Colonic mucosa (tissue), 4 donors: ENCODE measurements around the gene HACE1. TPM values are rescaled to one million over a fixed set of nuclear protein-coding genes. Genes with fewer than 3 reads are reported as not detected.
"Not testable (repeated sequence)": the region's sequence is repeated elsewhere in the genome, so short reads cannot be mapped to it uniquely, and the experiment has no call there.

Experiments
- DNase-seq: peaks from one replicate; pipeline ENCODE4 v3.0.0-alpha.2; 2020
- H3K27ac ChIP-seq: fragments of 200-600 bp; one replicate; pipeline ENCODE4 v1.8.0; 2021
- H3K27me3 ChIP-seq: fragments of 200-600 bp; one replicate; pipeline ENCODE4 v1.8.0; 2021
- H3K36me3 ChIP-seq: fragments of 200-600 bp; one replicate; pipeline ENCODE4 v1.8.0; 2021
- H3K4me1 ChIP-seq: fragments of 200-600 bp; one replicate; pipeline ENCODE4 v1.8.0; 2021; ENCODE audit warnings: mild to moderate bottlenecking
- H3K4me3 ChIP-seq: fragments of 200-600 bp; one replicate; pipeline ENCODE4 v1.8.0; 2021
- H3K9ac ChIP-seq, 2 donors: one replicate each; pipeline ENCODE4 v1.7.0; 2013; ENCODE audit warnings: control low read depth in 2 of 2, low read depth in 2 of 2, low read length in 2 of 2
- H3K9me3 ChIP-seq: fragments of 200-600 bp; one replicate; pipeline ENCODE4 v1.8.0; 2021
- CTCF ChIP-seq: fragments of 200-600 bp; IDR thresholded peaks from one replicate; pipeline ENCODE4 v1.8.0; 2022; ENCODE audit warnings: antibody characterized with exemption, mild to moderate bottlenecking
- intact Hi-C: fragments of 100-400 bp; cut with DNase I; formaldehyde crosslinking; loops from one replicate; pipeline ENCODE4 v1.14.1; 2022
- total RNA-seq, 2 donors: library from RNA; stranded (reverse); fragmentation: NEBNext Ultra II Directional in 1 of 2; extraction: Animal tissue kit (Norgen Biotek cat#: 25700) in 1 of 2; gene quantifications; one replicate each; pipeline ENCODE4 v1.2.1, GENCODE V29; 2021
- donor health status: healthy.
- donor health status: DM: no; HTN: no; CAD: no.
- donor health status: DM: no; HTN: no; CAD: no.

Gene HACE1
- total RNA-seq, 2 donors from 2014 or later, result 6.9 TPM

- no peak overlapping the region for H3K9ac ChIP-seq
- no peaks in the 10 kb centered on the region for H3K36me3 ChIP-seq
- H3K4me3 ChIP-seq, result no peak overlapping the region
- no peaks in the 10 kb centered on the region for H3K27me3 ChIP-seq
- H3K4me1 ChIP-seq, result no peaks in the 10 kb centered on the region
- no peaks in the 10 kb centered on the region for H3K9me3 ChIP-seq
- no peak for DNase-seq
- H3K27ac ChIP-seq, result no peak overlapping the region
- intact Hi-C loops, result no loop called here
- TF ChIP-seq CTCF, result no peak
These were observed 43.6 kb downstream of the HACE1 start for GRCh38 chr6:104816125-104816524.

GRCh38 chr6:104814743-104815142 is 45.0 kb downstream of the HACE1 start:
- no peaks in the 10 kb centered on the region for H3K4me1 ChIP-seq
- no peak overlapping the region for H3K27ac ChIP-seq
- H3K4me3 ChIP-seq, result no peak overlapping the region
- H3K9me3 ChIP-seq, result no peaks in the 10 kb centered on the region
- no peaks in the 10 kb centered on the region for H3K27me3 ChIP-seq
- H3K9ac ChIP-seq, result no peak overlapping the region
- DNase-seq, result no peak
- no peaks in the 10 kb centered on the region for H3K36me3 ChIP-seq
- intact Hi-C loops, result no loop called here
- TF ChIP-seq CTCF, result no peak

- no peak overlapping the region for H3K9ac ChIP-seq
- H3K4me1 ChIP-seq, result no peaks in the 10 kb centered on the region
- H3K9me3 ChIP-seq, result no peaks in the 10 kb centered on the region
- H3K36me3 ChIP-seq, result no peaks in the 10 kb centered on the region
- no peak for TF ChIP-seq CTCF
- H3K27ac ChIP-seq, result no peak overlapping the region
- H3K4me3 ChIP-seq, result no peak overlapping the region
- intact Hi-C loops, result no loop called here
- H3K27me3 ChIP-seq, result no peaks in the 10 kb centered on the region
- DNase-seq, result no peak
These were observed 46.2 kb downstream of the HACE1 start for GRCh38 chr6:104813552-104813951.

GRCh38 chr6:104809116-104809515 is 50.6 kb downstream of the HACE1 start:
- H3K9me3 ChIP-seq, result no peaks in the 10 kb centered on the region
- H3K27ac ChIP-seq, result no peak overlapping the region
- intact Hi-C loops, result no loop called here
- no peaks in the 10 kb centered on the region for H3K36me3 ChIP-seq
- no peak overlapping the region for H3K9ac ChIP-seq
- no peak for DNase-seq
- H3K4me3 ChIP-seq, result no peak overlapping the region
- no peaks in the 10 kb centered on the region for H3K27me3 ChIP-seq
- no peak for TF ChIP-seq CTCF
- no peaks in the 10 kb centered on the region for H3K4me1 ChIP-seq

GRCh38 chr6:104805335-104805734 is 54.4 kb downstream of the HACE1 start:
- not testable (repeated sequence) for H3K9me3 ChIP-seq

GRCh38 chr6:104799134-104799657 is 60.5 kb downstream of the HACE1 start:
- intact Hi-C loops, result no loop called here

More at GRCh38 chr6:104805335-104805734, 54.4 kb downstream of the HACE1 start:
- H3K4me1 ChIP-seq, H3K36me3 ChIP-seq, DNase-seq, intact Hi-C loops, H3K9ac ChIP-seq, H3K27me3 ChIP-seq, H3K4me3 ChIP-seq, H3K27ac ChIP-seq: not testable (repeated sequence)

More at GRCh38 chr6:104799134-104799657, 60.5 kb downstream of the HACE1 start:
- Histone ChIP-seq H3K9me3 (no peaks in the 10 kb centered on the region), H3K27ac (no peak overlapping the region), H3K27me3 (no peaks in the 10 kb centered on the region), H3K36me3 (no peaks in the 10 kb centered on the region), H3K9ac (no peak overlapping the region), H3K4me3 (no peak overlapping the region), H3K4me1 (no peaks in the 10 kb centered on the region)
- TF ChIP-seq CTCF, result no peak
- no peak for DNase-seq
